COLO668 (cell line): ENCODE measurements around the gene TBC1D4.
"Not testable (repeated sequence)": the region's sequence is repeated elsewhere in the genome, so short reads cannot be mapped to it uniquely, and the experiment has no call there.

Source experiments
- DNase-seq: peaks from one replicate; lab custom pipeline; 2025; ENCODE audit not compliant: unreplicated experiment; lab: John Stamatoyannopoulos, UW

TBC1D4 gene

GRCh38 chr13:75329723-75330122 is 152.2 kb downstream of the TBC1D4 start:
- DNase-seq, result no peak

- DNase-seq, result no peak
Observed at GRCh38 chr13:75329097-75329496, 152.9 kb downstream of the TBC1D4 start.

GRCh38 chr13:75327135-75327510 is 154.8 kb downstream of the TBC1D4 start:
- DNase-seq, result no peak

GRCh38 chr13:75326173-75327134 is 155.5 kb downstream of the TBC1D4 start:
- DNase-seq, result no peak

GRCh38 chr13:75325711-75326110 is 156.3 kb downstream of the TBC1D4 start:
- DNase-seq, result no peak

GRCh38 chr13:75324413-75324940 is 157.5 kb downstream of the TBC1D4 start:
- no peak for DNase-seq

- no peak for DNase-seq
Observed at GRCh38 chr13:75321084-75321483, 160.9 kb downstream of the TBC1D4 start.

GRCh38 chr13:75319254-75319653 is 162.7 kb downstream of the TBC1D4 start:
- no peak for DNase-seq

GRCh38 chr13:75318138-75318833 is 163.7 kb downstream of the TBC1D4 start:
- DNase-seq, result no peak

GRCh38 chr13:75316427-75316826 is 165.5 kb downstream of the TBC1D4 start:
- DNase-seq, result no peak

- DNase-seq, result no peak
Observed at GRCh38 chr13:75312884-75313520, 169.0 kb downstream of the TBC1D4 start.

- DNase-seq, result no peak
Observed at GRCh38 chr13:75309981-75310580, 171.9 kb downstream of the TBC1D4 start.

GRCh38 chr13:75308222-75308621 is 173.7 kb downstream of the TBC1D4 start:
- DNase-seq, result no peak

- no peak for DNase-seq
Observed at GRCh38 chr13:75307370-75307949, 174.5 kb downstream of the TBC1D4 start.

- DNase-seq, result not testable (repeated sequence)
Observed at GRCh38 chr13:75306967-75307366, 175.0 kb downstream of the TBC1D4 start.

GRCh38 chr13:75305059-75305458 is 176.9 kb downstream of the TBC1D4 start:
- no peak for DNase-seq

- DNase-seq, result no peak
Observed at GRCh38 chr13:75303263-75303662, 178.7 kb downstream of the TBC1D4 start.

- DNase-seq, result no peak
Observed at GRCh38 chr13:75302071-75302698, 179.8 kb downstream of the TBC1D4 start.

- DNase-seq, result no peak
Observed at GRCh38 chr13:75299913-75300862, 181.8 kb downstream of the TBC1D4 start.
